GM23338 (cell line): Measurements from ENCODE around the gene APAF1. TPM values are rescaled to one million over a fixed set of nuclear protein-coding genes. Genes with fewer than 3 reads are reported as not detected.

ENCODE experiments used
- ATAC-seq: fragments of 200-7000 bp; cut with Tn5 transposase; 3 replicates; pipeline ENCODE4 v1.9.1; 2020
- DNase-seq: peaks from one replicate; pipeline ENCODE4 v3.0.0-alpha.2; 2015; ENCODE audit warnings: low spot score
- H2AFZ ChIP-seq: fragments of 200-600 bp; sonication (generic); 2 replicates; pipeline ENCODE4 v1.8.0; 2016; ENCODE audit warnings: antibody characterized with exemption, mild to moderate bottlenecking, moderate library complexity
- H3F3A ChIP-seq: fragments of 200-600 bp; sonication (generic); replicated peaks from 2 replicates; pipeline ENCODE4 v1.8.0; 2017; ENCODE audit warnings: antibody characterized with exemption, mixed run types, low read depth
- H3K27ac ChIP-seq: fragments of 200-600 bp; sonication (generic); 2 replicates; pipeline ENCODE4 v1.6.1; 2016; ENCODE audit warnings: low read depth
- H3K27me3 ChIP-seq: fragments of 200-600 bp; sonication (generic); 2 replicates; pipeline ENCODE4 v1.8.0; 2016; ENCODE audit warnings: mild to moderate bottlenecking, mixed run types, moderate library complexity; ENCODE audit not compliant: insufficient read depth
- H3K36me3 ChIP-seq: fragments of 200-600 bp; sonication (generic); 2 replicates; pipeline ENCODE4 v1.8.0; 2016; ENCODE audit warnings: mild to moderate bottlenecking; ENCODE audit not compliant: insufficient read depth
- H3K4me1 ChIP-seq: fragments of 200-600 bp; sonication (generic); 2 replicates; pipeline ENCODE4 v1.8.0; 2016; ENCODE audit warnings: mild to moderate bottlenecking, moderate library complexity; ENCODE audit not compliant: insufficient read depth
- H3K4me2 ChIP-seq: fragments of 200-600 bp; sonication (generic); 2 replicates; pipeline ENCODE4 v1.7.1; 2017; ENCODE audit warnings: mixed run types
- H3K4me3 ChIP-seq: fragments of 200-600 bp; sonication (generic); 2 replicates; pipeline ENCODE4 v1.6.1; 2016; ENCODE audit warnings: mixed run types
- H3K79me2 ChIP-seq: fragments of 200-600 bp; sonication (generic); replicated peaks from 2 replicates; pipeline ENCODE4 v1.8.0; 2017; ENCODE audit warnings: mild to moderate bottlenecking; ENCODE audit not compliant: insufficient read depth
- H3K9me2 ChIP-seq: fragments of 200-600 bp; sonication (generic); 2 replicates; pipeline ENCODE4 v1.8.0; 2017; ENCODE audit not compliant: insufficient read depth
- H4K20me1 ChIP-seq: fragments of 200-600 bp; sonication (generic); replicated peaks from 2 replicates; pipeline ENCODE4 v1.8.0; 2017; ENCODE audit warnings: mild to moderate bottlenecking; ENCODE audit not compliant: insufficient read depth
- H3K27ac Mint-ChIP-seq: 2 replicates; pipeline ENCODE4 v1.8.0; 2020; ENCODE audit warnings: inconsistent platforms, mild to moderate bottlenecking, moderate library complexity, mixed read lengths
- H3K27me3 Mint-ChIP-seq: 3 replicates; pipeline ENCODE4 v1.8.0; 2022; ENCODE audit warnings: low read depth, mild to moderate bottlenecking, moderate library complexity, mixed read lengths, inconsistent platforms; ENCODE audit not compliant: insufficient read depth, poor library complexity
- H3K36me3 Mint-ChIP-seq: 3 replicates; pipeline ENCODE4 v1.8.0; 2021; ENCODE audit warnings: low read depth, mild to moderate bottlenecking, inconsistent platforms, moderate library complexity, mixed read lengths
- H3K4me1 Mint-ChIP-seq: 3 replicates; pipeline ENCODE4 v1.8.0; 2020; ENCODE audit warnings: mild to moderate bottlenecking, inconsistent platforms, mixed read lengths
- H3K4me3 Mint-ChIP-seq: 3 replicates; pipeline ENCODE4 v1.8.0; 2021; ENCODE audit warnings: moderate library complexity, mild to moderate bottlenecking, inconsistent platforms, mixed read lengths
- H3K9me3 Mint-ChIP-seq: 3 replicates; pipeline ENCODE4 v1.8.0; 2020; ENCODE audit warnings: moderate library complexity, mild to moderate bottlenecking, inconsistent platforms, mixed read lengths
- ETS1 ChIP-seq: IDR thresholded peaks from 2 replicates; pipeline ENCODE4 v1.6.1; 2016; ENCODE audit warnings: antibody characterized with exemption
- EZH2phosphoT487 ChIP-seq: fragments of 200-600 bp; sonication (generic); IDR thresholded peaks from one replicate; pipeline ENCODE4 v1.8.1; 2018; ENCODE audit warnings: antibody characterized with exemption; ENCODE audit not compliant: unreplicated experiment
- JUNB ChIP-seq: IDR thresholded peaks from one replicate; pipeline ENCODE4 v1.6.1; 2016; ENCODE audit warnings: antibody characterized with exemption; ENCODE audit not compliant: unreplicated experiment
- NANOG ChIP-seq: IDR thresholded peaks from 2 replicates; pipeline ENCODE4 v1.6.1; 2016; ENCODE audit warnings: antibody characterized with exemption, borderline replicate concordance
- POLR2AphosphoS5 ChIP-seq: IDR thresholded peaks from 2 replicates; pipeline ENCODE4 v1.6.1; 2016; ENCODE audit warnings: antibody characterized with exemption, low read depth
- REST ChIP-seq: IDR thresholded peaks from one replicate; pipeline ENCODE4 v1.6.1; 2018; ENCODE audit warnings: antibody characterized with exemption; ENCODE audit not compliant: unreplicated experiment
- ZNF114 ChIP-seq: fragments of 250-450 bp; sonication (Bioruptor Pico); IDR thresholded peaks from 2 replicates; pipeline ENCODE4 v1.5.0; 2020; ENCODE audit warnings: mild to moderate bottlenecking, moderate library complexity
- ZNF331 ChIP-seq: fragments of 250-450 bp; sonication (Bioruptor Pico); IDR thresholded peaks from 2 replicates; pipeline ENCODE4 v1.5.0; 2020; ENCODE audit warnings: low read depth, mild to moderate bottlenecking, moderate library complexity
- ZNF462 ChIP-seq: fragments of 250-450 bp; sonication (Bioruptor Pico); IDR thresholded peaks from 2 replicates; pipeline ENCODE4 v1.5.0; 2020; ENCODE audit warnings: mild to moderate bottlenecking, moderate library complexity
- polyA plus RNA-seq: library from polyadenylated mRNA; unstranded; fragments of >200 nt; fragmentation: Nextera tagmentation; extraction: Ambion mirVana; gene quantifications from 2 replicates; pipeline ENCODE4 v1.2.1, GENCODE V29; 2016
- total RNA-seq: library from RNA; depleted of rRNA; stranded (reverse); fragments of >200 nt; shearing (Covaris generic); gene quantifications from 2 replicates; pipeline ENCODE4 v1.2.3, GENCODE V29; 2014

The APAF1 gene
- total and polyA plus RNA-seq, 2 experiments from 2014 or later = 12.0 to 31.2 TPM

- Mint-ChIP-seq H3K27me3 (no peaks in the 10 kb centered on the region), H3K4me3 (no peak overlapping the region), H3K4me1 (no peaks in the 10 kb centered on the region), H3K9me3 (no peaks in the 10 kb centered on the region), H3K27ac (no peak overlapping the region), H3K36me3 (peaks cover 11% of the 10 kb centered on the region; the same call in 2 of the 3 replicates)
- Histone ChIP-seq H3K27ac (no peak overlapping the region), H3K4me2 (no peak overlapping the region), H3K36me3 (peaks cover 11% of the 10 kb centered on the region), H3K79me2 (no peaks in the 10 kb centered on the region), H3K9me2 (no peaks in the 10 kb centered on the region), H3F3A (no peaks in the 10 kb centered on the region), H3K27me3 (no peaks in the 10 kb centered on the region), H3K4me1 (no peaks in the 10 kb centered on the region), H3K4me3 (no peak overlapping the region), H2AFZ (no peak overlapping the region), H4K20me1 (no peaks in the 10 kb centered on the region)
- no peak for ATAC-seq
- no peak for DNase-seq
- TF ChIP-seq JUNB (no peak), NANOG (no peak), EZH2phosphoT487 (no peak), POLR2AphosphoS5 (no peak), ZNF331 (CRISPR knock-in tag) (no peak), ZNF462 (CRISPR knock-in tag) (no peak)
Observed at GRCh38 chr12:98660521-98660920, 15.4 kb downstream of the APAF1 start.

- H3K27ac Mint-ChIP-seq = no peak overlapping the region
- Histone ChIP-seq H3K36me3 (no peaks in the 10 kb centered on the region), H3K27ac (no peak overlapping the region), H3F3A (no peaks in the 10 kb centered on the region), H3K9me2 (no peaks in the 10 kb centered on the region), H3K27me3 (no peaks in the 10 kb centered on the region), H3K4me1 (peaks cover 3% of the 10 kb centered on the region; the same call in 1 of the 2 replicates), H2AFZ (no peak overlapping the region), H3K4me3 (no peak overlapping the region), H3K79me2 (no peaks in the 10 kb centered on the region), H3K4me2 (no peak overlapping the region), H4K20me1 (no peaks in the 10 kb centered on the region)
- ATAC-seq (no peak), DNase-seq (no peak)
- H3K27me3 Mint-ChIP-seq = no peaks in the 10 kb centered on the region
- no peaks in the 10 kb centered on the region for H3K9me3 Mint-ChIP-seq
- no peaks in the 10 kb centered on the region for H3K4me1 Mint-ChIP-seq
- peaks cover 19% of the 10 kb centered on the region; the same call in 2 of the 3 replicates for H3K36me3 Mint-ChIP-seq
- no peak overlapping the region for H3K4me3 Mint-ChIP-seq
- TF ChIP-seq ETS1 (no peak), POLR2AphosphoS5 (no peak), ZNF114 (CRISPR knock-in tag) (no peak), REST (no peak), NANOG (no peak), ZNF331 (CRISPR knock-in tag) (no peak)
Observed at GRCh38 chr12:98669751-98670150, 24.7 kb downstream of the APAF1 start.
